ENCODE data around the gene DUSP8. TPM values are rescaled to one million over a fixed set of nuclear protein-coding genes. Genes with fewer than 3 reads are reported as not detected.

The DUSP8 gene
- polyA plus RNA-seq, 1 donor from 2014 or later: 1.2 TPM

DNA sequence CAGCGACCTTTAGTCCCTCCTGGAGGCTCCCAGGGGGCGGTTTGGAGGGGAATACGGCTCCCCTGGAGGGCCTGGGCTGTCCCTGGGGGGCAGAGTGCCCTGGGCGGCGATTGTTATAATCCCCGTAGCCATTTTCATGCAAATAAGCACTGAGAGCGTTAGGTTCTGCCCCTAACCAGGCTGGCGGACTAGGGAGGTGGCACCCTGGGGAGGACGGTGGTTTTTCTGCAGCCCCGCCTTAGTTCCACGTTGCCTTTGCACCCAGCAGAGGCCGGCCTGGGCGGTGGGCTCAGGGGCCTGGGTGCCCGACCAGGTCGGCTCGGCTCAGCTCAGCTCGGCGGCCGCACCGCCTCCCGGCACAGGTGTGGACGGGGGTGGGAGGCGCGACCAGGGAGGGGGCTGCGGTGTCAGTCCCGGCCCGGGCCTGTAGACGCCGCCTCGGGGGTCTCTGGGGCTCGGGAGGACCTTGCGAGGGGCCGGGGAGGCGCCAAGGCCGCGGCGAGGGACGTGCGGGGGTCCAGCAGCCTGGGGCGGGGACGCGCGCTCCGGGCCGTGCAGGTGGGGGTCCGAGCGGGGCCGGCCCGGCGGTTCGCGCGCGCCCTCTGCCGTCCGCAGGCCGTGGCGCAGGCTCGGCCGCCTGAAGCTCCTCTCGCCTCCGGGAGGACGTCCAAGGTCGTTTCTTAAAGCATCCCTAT lies 2.3 kb upstream of the DUSP8 start:
- Mint-ChIP-seq H3K27me3 (peaks cover 5% of the 10 kb centered on the region), H3K36me3 (peaks cover 9% of the 10 kb centered on the region), H3K27ac (peak overlapping the region; percentile 92 to 100 (median 97)), H3K4me3 (peak overlapping the region; percentile 85 to 99 (median 95)), H3K4me1 (peaks cover 0 to 5% (median 1%) of the 10 kb centered on the region in 3 donors), H3K9me3 (peaks cover 4 to 5% (median 4%) of the 10 kb centered on the region in 3 donors)

DNA sequence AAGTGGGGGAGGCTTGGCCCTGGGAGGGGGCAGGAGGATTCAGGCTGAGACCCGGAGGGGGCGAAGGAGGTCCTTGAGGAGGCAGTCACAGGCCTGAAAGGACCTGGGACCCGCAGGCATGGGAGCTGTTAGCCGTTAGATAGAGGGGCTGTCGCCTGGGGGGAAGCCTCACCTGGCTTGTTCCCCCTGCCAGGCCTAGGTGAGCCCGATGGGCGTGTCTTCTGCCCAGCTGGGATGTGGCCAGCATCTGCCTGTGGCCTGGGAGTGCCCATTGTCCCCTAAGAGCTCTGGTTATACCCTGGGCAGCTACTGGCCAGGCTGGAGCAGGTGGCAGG lies 1.8 kb upstream of the DUSP8 start:
- H3K4me1 Mint-ChIP-seq: peaks cover 0 to 8% (median 1%) of the 10 kb centered on the region in 3 donors
- H3K36me3 Mint-ChIP-seq: peaks cover 5% of the 10 kb centered on the region
- H3K27ac Mint-ChIP-seq: peak overlapping the region; percentile 92 to 100 (median 97)
- H3K27me3 Mint-ChIP-seq: peaks cover 10% of the 10 kb centered on the region
- H3K9me3 Mint-ChIP-seq: peaks cover 4 to 5% (median 4%) of the 10 kb centered on the region in 3 donors
- peak overlapping the region; percentile 85 to 99 (median 95) for H3K4me3 Mint-ChIP-seq

GRCh38 chr11:1573077-1573902 lies 1.2 kb upstream of the DUSP8 start:
- peaks cover 0 to 8% (median 1%) of the 10 kb centered on the region in 3 donors for H3K4me1 Mint-ChIP-seq
- H3K4me3 Mint-ChIP-seq: peak overlapping the region; percentile 85 to 99 (median 95)
- H3K27me3 Mint-ChIP-seq: peaks cover 10% of the 10 kb centered on the region
- H3K36me3 Mint-ChIP-seq: peaks cover 2% of the 10 kb centered on the region
- peaks cover 2 to 3% (median 2%) of the 10 kb centered on the region in 3 donors for H3K9me3 Mint-ChIP-seq
- H3K27ac Mint-ChIP-seq: peak overlapping the region; percentile 92 to 100 (median 97)

DNA sequence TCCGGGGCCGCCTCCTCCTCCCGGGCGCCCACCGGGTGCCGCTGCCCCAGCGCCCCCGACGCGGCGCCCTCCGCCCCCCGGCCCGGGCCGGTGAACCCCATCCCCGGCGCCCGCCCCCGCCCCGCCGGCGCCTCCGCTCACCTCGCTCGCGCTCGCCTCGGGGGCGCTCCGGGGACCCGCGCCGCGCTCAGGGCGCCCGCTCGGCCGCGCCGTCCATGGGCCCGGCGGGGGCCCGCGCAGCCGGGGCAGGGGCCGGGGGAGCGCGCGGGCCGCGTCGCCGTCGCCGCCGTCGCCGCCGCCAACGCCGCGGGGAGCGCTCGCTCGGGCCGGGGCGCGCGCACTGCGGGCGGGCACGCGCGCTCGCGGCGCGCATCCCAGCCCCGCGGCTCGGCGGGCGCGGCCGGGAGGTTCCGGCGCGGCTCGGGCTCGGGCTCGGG lies 293 bp downstream of the DUSP8 start:
- Mint-ChIP-seq H3K9me3 (no peaks in the 10 kb centered on the region), H3K36me3 (no peaks in the 10 kb centered on the region), H3K4me3 (no peak overlapping the region), H3K4me1 (peaks cover 0 to 8% (median 3%) of the 10 kb centered on the region in 3 donors), H3K27ac (no peak overlapping the region), H3K27me3 (peaks cover 10% of the 10 kb centered on the region)

GRCh38 chr11:1570896-1571759 lies 943 bp downstream of the DUSP8 start:
- Mint-ChIP-seq H3K36me3 (peaks cover 1% of the 10 kb centered on the region), H3K4me1 (peaks cover 0 to 8% (median 3%) of the 10 kb centered on the region in 3 donors), H3K4me3 (peak overlapping the region; percentile 41 to 81 (median 73)), H3K9me3 (no peaks in the 10 kb centered on the region), H3K27me3 (peaks cover 10% of the 10 kb centered on the region), H3K27ac (peak overlapping the region in 2 of 3 donors; percentile 73 to 88)

DNA sequence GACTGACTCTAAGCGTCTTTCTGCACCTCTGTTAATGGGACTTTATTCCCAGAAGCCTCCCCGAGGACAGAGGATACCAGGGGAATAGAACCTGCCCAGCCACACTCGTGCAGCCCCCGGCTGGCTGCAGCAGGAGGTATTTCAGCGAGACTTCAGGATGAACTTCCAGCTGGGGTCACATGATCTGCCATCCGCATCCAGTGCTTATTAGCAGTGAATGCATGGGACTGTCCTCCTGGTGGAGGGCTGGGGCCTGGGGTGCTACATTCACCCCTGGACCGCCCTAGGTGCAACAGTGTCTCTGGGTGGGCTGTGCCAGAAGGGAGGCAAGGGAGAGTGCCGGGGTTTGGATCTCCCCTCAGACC lies 1.6 kb downstream of the DUSP8 start:
- peaks cover 2% of the 10 kb centered on the region for H3K36me3 Mint-ChIP-seq
- peak overlapping the region in 2 of 3 donors; percentile 73 to 88 for H3K27ac Mint-ChIP-seq
- peaks cover 10% of the 10 kb centered on the region for H3K27me3 Mint-ChIP-seq
- H3K9me3 Mint-ChIP-seq: no peaks in the 10 kb centered on the region
- peaks cover 0 to 8% (median 3%) of the 10 kb centered on the region in 3 donors for H3K4me1 Mint-ChIP-seq
- peak overlapping the region; percentile 41 to 81 (median 73) for H3K4me3 Mint-ChIP-seq

GRCh38 chr11:1570001-1570453 lies 2.0 kb downstream of the DUSP8 start:
- H3K36me3 Mint-ChIP-seq: peaks cover 2% of the 10 kb centered on the region
- peaks cover 12% of the 10 kb centered on the region for H3K27me3 Mint-ChIP-seq
- peak overlapping the region in 1 of 4 donors; percentile 85 for H3K4me3 Mint-ChIP-seq
- H3K4me1 Mint-ChIP-seq: peaks cover 0 to 6% (median 3%) of the 10 kb centered on the region in 3 donors
- H3K27ac Mint-ChIP-seq: peak overlapping the region in 1 of 3 donors; percentile 90
- H3K9me3 Mint-ChIP-seq: no peaks in the 10 kb centered on the region

- Mint-ChIP-seq H3K4me3 (peak overlapping the region; percentile 14 to 85 (median 60)), H3K4me1 (peaks cover 0 to 5% (median 3%) of the 10 kb centered on the region in 3 donors), H3K27ac (peak overlapping the region in 2 of 3 donors; percentile 12 to 90), H3K9me3 (no peaks in the 10 kb centered on the region), H3K27me3 (peaks cover 10% of the 10 kb centered on the region), H3K36me3 (peaks cover 2% of the 10 kb centered on the region)
These were observed 2.8 kb downstream of the DUSP8 start for GRCh38 chr11:1569251-1569780.

- Mint-ChIP-seq H3K27me3 (peaks cover 10% of the 10 kb centered on the region), H3K36me3 (peaks cover 2% of the 10 kb centered on the region), H3K9me3 (no peaks in the 10 kb centered on the region), H3K27ac (peak overlapping the region in 2 of 3 donors; percentile 39 to 90), H3K4me1 (peaks cover 0 to 5% (median 3%) of the 10 kb centered on the region in 3 donors), H3K4me3 (peak overlapping the region in 1 of 4 donors; percentile 85)
These were observed 3.6 kb downstream of the DUSP8 start for GRCh38 chr11:1568441-1568911.

DNA sequence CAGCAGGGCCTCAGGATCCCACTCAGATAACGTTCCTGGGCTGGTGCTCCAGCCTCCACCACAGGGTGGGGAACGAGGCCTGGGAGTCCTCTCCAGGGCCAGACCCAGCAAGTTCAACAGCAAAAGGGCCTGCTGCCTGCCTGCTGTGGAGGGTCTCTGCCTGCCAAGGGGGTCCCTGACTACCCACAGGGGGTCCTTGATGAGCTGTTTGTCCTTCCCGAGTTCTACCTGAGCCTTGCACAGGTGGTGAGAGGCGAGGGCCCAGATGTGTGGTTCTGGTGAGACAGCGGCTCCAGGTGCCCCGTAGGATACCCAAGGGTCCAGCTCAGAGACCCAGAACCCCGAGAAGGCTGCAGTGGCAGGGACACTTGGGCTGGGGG lies 4.4 kb downstream of the DUSP8 start:
- peak overlapping the region in 1 of 4 donors; percentile 85 for H3K4me3 Mint-ChIP-seq
- no peaks in the 10 kb centered on the region for H3K9me3 Mint-ChIP-seq
- H3K4me1 Mint-ChIP-seq: peaks cover 0 to 5% (median 3%) of the 10 kb centered on the region in 3 donors
- H3K36me3 Mint-ChIP-seq: peaks cover 2% of the 10 kb centered on the region
- peaks cover 10% of the 10 kb centered on the region for H3K27me3 Mint-ChIP-seq
- H3K27ac Mint-ChIP-seq: peak overlapping the region in 1 of 3 donors; percentile 90

DNA sequence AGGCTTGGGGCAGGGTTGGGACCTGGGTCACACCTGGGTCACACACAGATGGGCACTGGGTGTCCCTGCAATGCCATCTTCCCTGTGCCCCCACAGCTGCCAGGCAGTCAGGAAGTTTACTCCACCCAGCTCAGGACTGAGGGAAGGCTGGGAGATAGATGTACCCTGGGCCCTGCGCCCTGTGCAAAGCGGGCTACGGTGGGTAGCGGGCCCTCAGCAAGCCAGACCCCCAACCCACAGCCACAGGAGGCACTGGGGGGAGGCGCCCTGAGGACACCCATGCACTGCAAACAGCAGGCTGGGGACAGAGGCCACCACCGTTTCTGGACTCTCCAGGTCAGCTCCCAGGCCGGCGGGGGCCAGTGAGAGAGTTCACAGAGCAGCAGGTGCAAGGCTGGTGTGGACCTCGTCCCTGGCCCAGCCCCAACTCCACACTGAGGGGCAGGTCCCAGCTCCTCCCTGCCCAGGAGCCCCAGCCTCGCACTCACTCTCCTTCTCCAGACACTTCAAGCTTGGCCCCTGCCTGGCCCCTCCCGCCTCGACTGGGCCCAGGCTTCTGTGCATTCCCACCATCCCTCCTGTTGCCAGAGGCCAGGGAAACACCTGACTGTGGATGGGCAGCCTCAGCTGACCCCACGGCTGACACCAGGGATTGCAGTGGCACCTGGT lies 4.9 kb downstream of the DUSP8 start:
- Mint-ChIP-seq H3K4me3 (peak overlapping the region in 1 of 4 donors; percentile 85), H3K27ac (peak overlapping the region in 1 of 3 donors; percentile 51), H3K27me3 (peaks cover 10% of the 10 kb centered on the region), H3K4me1 (peaks cover 0 to 5% (median 3%) of the 10 kb centered on the region in 3 donors), H3K36me3 (peaks cover 2% of the 10 kb centered on the region), H3K9me3 (no peaks in the 10 kb centered on the region)

GRCh38 chr11:1566381-1567051 lies 5.6 kb downstream of the DUSP8 start:
- Mint-ChIP-seq H3K27ac (peak overlapping the region in 2 of 3 donors; percentile 39 to 51), H3K36me3 (peaks cover 2% of the 10 kb centered on the region), H3K9me3 (no peaks in the 10 kb centered on the region), H3K4me3 (peak overlapping the region in 2 of 4 donors; percentile 34 to 85), H3K4me1 (peaks cover 0 to 5% (median 3%) of the 10 kb centered on the region in 3 donors), H3K27me3 (peaks cover 10% of the 10 kb centered on the region)

- Mint-ChIP-seq H3K36me3 (peaks cover 2% of the 10 kb centered on the region), H3K4me3 (peak overlapping the region in 1 of 4 donors; percentile 47), H3K4me1 (peaks cover 0 to 5% (median 3%) of the 10 kb centered on the region in 3 donors), H3K9me3 (no peaks in the 10 kb centered on the region), H3K27ac (peak overlapping the region in 1 of 3 donors; percentile 39), H3K27me3 (peaks cover 10% of the 10 kb centered on the region)
These were observed 6.2 kb downstream of the DUSP8 start for GRCh38 chr11:1565904-1566247.

All from IgD-negative memory B cell (primary cell).